HG02798 (cell line): ENCODE data around the gene ZNF862.

ENCODE experiments used
- ATAC-seq: cut with Tn5 transposase; IDR thresholded peaks from one replicate; pipeline ENCODE4 v1.9.1; 2021; ENCODE audit warnings: mild to moderate bottlenecking; ENCODE audit not compliant: unreplicated experiment, poor library complexity

The ZNF862 gene

GRCh38 chr7:149863500-149863899, 25.3 kb downstream of the ZNF862 start:
- no peak for ATAC-seq

GRCh38 chr7:149864023-149864422, 25.8 kb downstream of the ZNF862 start:
- no peak for ATAC-seq

DNA sequence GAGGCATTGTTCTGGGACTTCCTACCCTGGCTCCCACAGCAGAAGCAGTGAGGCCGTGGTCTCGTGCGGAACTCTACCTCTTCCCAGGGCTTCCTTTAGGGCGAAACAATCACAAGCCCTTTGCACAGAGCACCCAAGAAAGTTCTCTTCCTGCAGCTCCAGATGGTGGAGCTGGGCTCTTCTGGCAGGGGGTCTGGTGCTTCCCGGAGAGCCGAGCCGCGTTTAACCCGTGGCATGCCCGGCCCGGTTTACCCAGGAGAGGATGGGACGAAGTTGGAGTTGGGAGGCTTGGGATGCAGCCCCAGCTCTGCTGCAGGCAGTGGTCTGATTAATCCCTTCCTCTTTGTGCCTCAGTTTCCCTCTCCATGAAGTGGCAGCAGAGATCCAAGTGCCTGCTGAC, 26.6 kb downstream of the ZNF862 start:
- no peak for ATAC-seq

- ATAC-seq: no peak
Observed at GRCh38 chr7:149865437-149865836, 27.3 kb downstream of the ZNF862 start.

DNA sequence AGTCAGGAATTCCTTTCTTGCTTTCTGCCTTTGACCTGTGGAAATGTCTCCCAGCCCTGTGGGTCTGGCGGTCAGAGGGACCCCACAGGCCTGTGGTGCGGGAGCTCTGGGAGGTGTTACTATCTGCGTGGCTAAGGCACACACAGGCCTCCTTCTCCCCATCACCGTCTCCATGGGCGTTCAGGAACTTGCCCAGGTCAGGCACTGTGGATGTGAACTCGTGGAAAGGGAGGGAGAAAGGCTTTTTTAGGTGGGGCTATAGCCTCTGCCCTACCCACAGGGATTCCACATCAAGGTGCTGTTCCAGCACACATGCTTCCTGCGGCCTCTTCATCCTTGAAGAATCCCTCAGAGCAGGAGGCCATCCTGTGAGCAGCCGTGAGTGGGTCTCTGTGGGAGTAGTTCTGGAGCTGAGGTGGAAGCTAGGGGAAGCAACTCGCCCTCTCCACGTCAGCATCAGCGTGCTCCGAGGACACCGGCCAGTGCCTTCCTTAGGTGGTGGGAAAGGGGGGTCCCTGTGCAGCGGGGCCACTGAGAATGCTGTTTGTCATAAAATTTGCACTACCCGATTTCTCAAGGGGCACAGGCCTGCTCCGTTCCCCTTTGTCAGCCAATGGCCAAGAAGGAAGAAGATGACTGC, 28.1 kb downstream of the ZNF862 start:
- no peak for ATAC-seq

DNA sequence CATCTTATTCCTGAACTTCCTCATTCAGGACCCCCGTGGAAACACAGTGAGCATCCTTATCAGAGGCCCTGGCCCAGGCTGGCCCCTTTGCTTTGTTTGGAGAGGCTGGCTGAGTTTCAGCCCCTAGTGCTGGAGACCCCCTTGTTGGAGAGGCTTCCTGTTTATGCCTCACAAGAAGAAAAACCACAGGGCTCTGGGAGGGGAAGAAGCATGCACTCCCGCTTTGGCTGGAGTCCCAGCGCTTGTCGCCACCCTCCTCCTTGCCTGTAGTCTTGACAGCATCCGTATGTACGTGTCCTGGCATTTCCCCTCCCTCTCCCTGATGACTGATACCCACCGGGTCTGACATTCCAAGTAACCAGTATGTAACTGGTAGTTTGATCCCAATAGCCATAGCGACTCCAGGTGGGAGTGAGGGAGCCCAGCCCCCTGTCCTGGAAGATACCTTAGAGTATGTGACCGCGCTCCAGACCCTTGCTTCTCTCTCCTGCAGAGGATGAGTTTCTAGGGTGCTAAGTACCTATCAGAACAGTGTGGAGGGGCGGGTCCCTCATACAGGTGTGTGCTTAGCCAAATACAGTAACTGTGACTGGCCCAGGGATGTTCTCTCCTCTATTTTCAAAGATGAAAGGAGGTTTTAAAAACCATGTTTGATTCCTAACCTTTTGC, 28.7 kb downstream of the ZNF862 start:
- ATAC-seq: no peak

GRCh38 chr7:149867762-149868622, 29.8 kb downstream of the ZNF862 start:
- no peak for ATAC-seq

- ATAC-seq: no peak
Observed at GRCh38 chr7:149868623-149869290, 30.6 kb downstream of the ZNF862 start.

DNA sequence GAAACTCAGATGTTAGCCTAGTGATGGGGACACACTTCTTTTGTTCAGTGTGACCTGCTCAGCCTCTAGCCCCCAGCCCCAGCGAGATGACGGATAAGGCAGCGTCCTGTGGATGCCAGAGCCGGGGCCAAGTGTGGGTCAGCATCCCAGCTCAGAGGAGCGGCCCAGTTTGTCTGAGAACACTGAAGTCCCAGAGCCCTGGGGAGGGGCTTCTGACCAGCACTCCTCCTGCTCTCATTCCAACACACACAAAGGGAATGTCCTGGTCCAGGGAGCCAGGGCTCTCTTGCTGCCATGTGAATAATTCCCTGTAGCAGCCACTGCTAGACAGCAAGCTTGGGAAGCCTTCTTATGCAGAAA, 31.1 kb downstream of the ZNF862 start:
- no peak for ATAC-seq

- ATAC-seq: no peak
Observed at GRCh38 chr7:149869867-149870266, 31.7 kb downstream of the ZNF862 start.

- no peak for ATAC-seq
Observed at GRCh38 chr7:149870274-149870673, 32.1 kb downstream of the ZNF862 start.

DNA sequence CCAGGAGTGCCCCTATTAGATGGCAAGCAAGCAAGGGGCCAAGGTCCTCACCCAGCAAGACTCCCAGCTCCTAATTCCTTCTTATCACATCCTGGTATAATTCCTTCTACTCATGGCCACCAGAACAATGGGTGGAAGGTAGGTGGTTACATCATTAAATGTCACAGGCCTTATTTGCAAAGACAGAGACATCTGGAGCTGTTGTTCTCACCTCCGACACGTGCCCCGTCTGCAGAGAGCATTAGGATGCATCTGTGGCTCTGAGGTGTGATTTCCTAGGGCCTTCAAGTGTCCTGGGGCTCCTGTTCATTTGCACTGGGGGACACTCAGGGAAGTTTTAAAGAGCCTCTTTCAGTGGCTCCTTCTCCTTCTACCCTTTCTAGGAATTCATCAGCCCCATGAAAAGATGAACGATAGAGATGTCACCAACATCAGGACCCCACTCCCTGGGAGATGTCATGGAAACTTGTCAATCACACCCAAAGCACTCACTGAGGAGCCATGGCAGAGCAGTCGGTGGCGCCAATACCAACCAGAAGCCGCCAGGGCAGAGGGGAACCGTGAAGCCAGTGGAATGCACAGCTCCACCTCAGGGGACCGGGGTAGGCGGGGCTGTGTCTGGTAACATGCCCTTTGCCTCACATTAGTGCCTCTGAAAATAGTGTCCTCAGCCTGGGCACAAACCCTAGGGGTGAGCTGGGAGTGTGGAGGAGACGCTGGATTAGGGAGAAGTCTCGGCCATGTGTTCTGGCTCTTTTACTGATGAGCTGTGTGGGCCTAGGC, 32.7 kb downstream of the ZNF862 start:
- ATAC-seq: no peak

DNA sequence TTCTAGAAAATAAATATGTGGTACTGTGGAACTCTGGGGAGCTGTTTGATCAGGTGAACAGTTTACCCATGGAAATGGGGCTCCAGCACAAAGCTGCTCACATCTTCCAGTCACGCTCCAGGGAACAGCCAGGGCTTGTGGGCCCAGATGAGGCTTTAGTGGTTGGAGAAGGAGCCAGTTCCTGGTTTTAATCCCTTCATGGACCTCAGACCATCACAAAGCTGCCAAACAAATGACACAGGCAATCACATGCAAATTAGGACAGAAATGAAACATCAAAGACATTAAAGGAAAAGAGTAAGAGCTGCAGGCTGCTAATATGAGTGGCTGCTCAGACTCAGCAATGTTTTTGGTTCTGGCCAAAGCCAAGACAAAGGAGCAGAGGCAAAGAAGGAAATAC, 33.4 kb downstream of the ZNF862 start:
- ATAC-seq: no peak

DNA sequence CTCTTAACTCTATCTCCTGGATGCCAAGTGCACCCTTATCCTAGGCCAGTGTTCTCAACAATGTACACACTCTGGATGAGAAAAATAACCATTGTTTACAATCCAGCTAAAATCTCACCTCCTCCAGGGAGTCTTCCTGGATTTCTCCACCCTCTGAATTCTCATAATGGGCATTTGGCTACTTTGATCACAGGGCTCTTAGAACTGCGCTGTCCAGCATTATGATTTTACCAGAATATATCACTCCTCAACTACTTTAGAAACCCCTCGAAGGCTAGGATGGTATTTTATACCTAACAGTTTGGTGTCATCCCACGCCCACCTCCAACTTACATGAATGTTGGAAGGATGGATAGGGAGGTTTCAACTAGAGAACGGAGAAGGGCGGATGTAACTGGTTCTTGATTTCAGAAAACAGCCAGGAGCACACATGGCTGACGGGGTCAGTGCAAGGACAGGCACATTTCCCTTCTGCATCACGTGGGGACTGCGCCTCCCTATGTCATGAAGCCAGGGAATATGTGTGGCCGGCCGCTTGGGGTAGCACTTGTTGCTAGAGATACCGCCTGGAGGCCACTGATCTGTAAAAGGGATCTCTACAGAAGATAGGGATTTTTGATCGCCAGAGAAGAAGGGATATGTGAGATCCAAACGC, 34.4 kb downstream of the ZNF862 start:
- no peak for ATAC-seq

- peak; percentile 96 for ATAC-seq
Observed at GRCh38 chr7:149873074-149873969, 35.1 kb downstream of the ZNF862 start, which contains the start of gene ATP6V0E2. Gene ATP6V0E2, plus strand, starts transcription at chr7:149873969. Its CDS starts 97 bp downstream, at chr7:149874066.

DNA sequence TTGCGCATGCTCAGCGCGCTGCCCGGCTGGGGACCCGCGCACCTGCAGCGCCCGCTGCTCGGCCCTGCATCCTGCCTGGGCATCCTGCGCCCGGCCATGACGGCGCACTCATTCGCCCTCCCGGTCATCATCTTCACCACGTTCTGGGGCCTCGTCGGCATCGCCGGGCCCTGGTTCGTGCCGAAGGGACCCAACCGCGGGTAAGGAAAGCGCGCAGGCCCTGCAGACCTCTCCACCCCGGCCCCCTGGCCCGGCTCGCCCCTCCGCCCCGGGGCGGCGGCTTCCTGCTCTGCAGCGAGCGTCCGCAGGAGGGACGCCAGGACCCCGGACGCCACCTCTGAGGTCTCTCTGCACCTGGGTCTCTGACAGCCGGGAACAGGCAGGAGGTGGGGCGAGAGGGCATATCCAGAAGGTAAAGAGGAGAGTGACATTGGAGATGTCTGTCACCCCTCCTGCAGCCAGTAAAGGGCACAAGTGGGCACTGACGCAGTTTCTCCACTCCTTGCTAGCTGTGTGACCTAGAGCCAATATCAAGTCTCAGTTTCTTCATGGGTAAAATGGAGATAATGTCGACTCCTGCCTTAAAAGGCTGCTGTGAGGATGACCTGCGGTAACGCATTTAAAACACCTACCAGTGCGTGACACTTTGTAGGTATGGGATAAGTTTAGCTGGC, 35.9 kb downstream of the ZNF862 start:
- ATAC-seq: no peak

GRCh38 chr7:149874644-149875028, 36.5 kb downstream of the ZNF862 start:
- ATAC-seq: no peak

DNA sequence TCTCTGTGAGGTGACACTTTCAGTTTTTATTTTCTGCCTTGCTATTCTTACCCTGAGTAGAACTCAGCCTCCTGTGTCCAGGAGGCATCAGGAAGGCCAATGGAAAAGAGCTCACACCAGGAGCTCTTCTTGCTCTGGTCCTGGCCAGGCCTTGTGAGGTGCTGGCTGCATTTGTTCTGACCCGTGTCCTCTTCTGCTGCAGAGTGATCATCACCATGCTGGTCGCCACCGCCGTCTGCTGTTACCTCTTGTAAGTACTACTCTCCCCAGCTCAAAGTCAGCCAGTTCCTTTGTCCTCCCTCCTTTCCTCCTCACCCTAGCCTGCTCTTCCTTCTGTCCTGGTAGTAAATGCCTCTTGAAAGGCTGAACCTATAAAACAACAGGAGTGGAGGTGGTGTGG, 37.2 kb downstream of the ZNF862 start:
- no peak for ATAC-seq
